Activated T-cell treated with anti-CD3 and anti-CD28 coated beads, Interleukin-2, amount 50 U/mL, for 72 hours (primary cell): Measurements from ENCODE around the gene CD163. TPM values are rescaled to one million over a fixed set of nuclear protein-coding genes. Genes with fewer than 3 reads are reported as not detected.

Experiments
- ATAC-seq, 2 donors: fragments of 150-1000 bp; cut with Tn5 transposase; replicated peaks in 1 of 2; 2 replicates each; pipeline ENCODE4 v1.10.0; 2021; ENCODE audit warnings: moderate library complexity in 2 of 2, mild to moderate bottlenecking in 1 of 2
- DNase-seq, 2 donors: peaks; one replicate each; pipeline ENCODE4 v3.0.0; 2021 to 2022; ENCODE audit warnings: mixed read lengths in 1 of 2
- H3K27ac Mint-ChIP-seq: one replicate; pipeline ENCODE4 v1.8.0; 2022; ENCODE audit warnings: mild to moderate bottlenecking, moderate library complexity, mixed read lengths
- H3K27me3 Mint-ChIP-seq: one replicate; pipeline ENCODE4 v1.8.0; 2022; ENCODE audit warnings: low read depth, mixed read lengths
- H3K36me3 Mint-ChIP-seq, 2 donors: one replicate each; pipeline ENCODE4 v1.8.0; 2022; ENCODE audit warnings: mixed read lengths in 2 of 2, mild to moderate bottlenecking in 1 of 2; ENCODE audit not compliant: insufficient read depth in 2 of 2
- H3K4me1 Mint-ChIP-seq: one replicate; pipeline ENCODE4 v1.8.0; 2022; ENCODE audit warnings: low read depth, mixed read lengths
- H3K4me3 Mint-ChIP-seq, 2 donors: one replicate each; pipeline ENCODE4 v1.8.0; 2022; ENCODE audit warnings: mild to moderate bottlenecking in 2 of 2, mixed read lengths in 2 of 2, moderate library complexity in 2 of 2
- H3K9me3 Mint-ChIP-seq, 2 donors: one replicate each; pipeline ENCODE4 v1.8.0; 2022; ENCODE audit warnings: mixed read lengths in 2 of 2
- total RNA-seq, 2 donors: library from RNA; stranded (reverse); gene quantifications; one replicate each; pipeline ENCODE4 v1.2.3, GENCODE V29; 2022

CD163 gene
- total RNA-seq, 2 donors from 2014 or later: not detected

- Mint-ChIP-seq H3K9me3 (no peaks in the 10 kb centered on the region), H3K27ac (no peak overlapping the region), H3K27me3 (peaks cover 19% of the 10 kb centered on the region), H3K4me1 (peaks cover 5% of the 10 kb centered on the region), H3K36me3 (no peaks in the 10 kb centered on the region), H3K4me3 (no peak overlapping the region)
- ATAC-seq (no peak), DNase-seq (no peak)
Measured at GRCh38 chr12:7493006-7493405, 10.6 kb downstream of the CD163 start.

- H3K4me3 Mint-ChIP-seq: no peak overlapping the region
Measured at GRCh38 chr12:7486512-7486911, 17.1 kb downstream of the CD163 start.

GRCh38 chr12:7485095-7485494 is 18.5 kb downstream of the CD163 start:
- no peak overlapping the region for H3K27ac Mint-ChIP-seq
- H3K9me3 Mint-ChIP-seq: no peaks in the 10 kb centered on the region

More at GRCh38 chr12:7486512-7486911, 17.1 kb downstream of the CD163 start:
- no peak for ATAC-seq
- DNase-seq: no peak
- Mint-ChIP-seq H3K27me3 (no peaks in the 10 kb centered on the region), H3K27ac (no peak overlapping the region), H3K9me3 (no peaks in the 10 kb centered on the region), H3K4me1 (no peaks in the 10 kb centered on the region), H3K36me3 (no peaks in the 10 kb centered on the region)

GRCh38 chr12:7483343-7483742 is 20.2 kb downstream of the CD163 start:
- Mint-ChIP-seq H3K36me3 (no peaks in the 10 kb centered on the region), H3K27me3 (no peaks in the 10 kb centered on the region), H3K9me3 (no peaks in the 10 kb centered on the region), H3K27ac (no peak overlapping the region), H3K4me1 (no peaks in the 10 kb centered on the region), H3K4me3 (no peak overlapping the region)
- no peak for DNase-seq
- no peak for ATAC-seq

More at GRCh38 chr12:7485095-7485494, 18.5 kb downstream of the CD163 start:
- no peak overlapping the region for H3K4me3 Mint-ChIP-seq
- no peak for ATAC-seq
- no peaks in the 10 kb centered on the region for H3K4me1 Mint-ChIP-seq
- no peaks in the 10 kb centered on the region for H3K36me3 Mint-ChIP-seq
- no peaks in the 10 kb centered on the region for H3K27me3 Mint-ChIP-seq
- DNase-seq: no peak

GRCh38 chr12:7479771-7480170 is 23.8 kb downstream of the CD163 start:
- H3K4me3 Mint-ChIP-seq: no peak overlapping the region
- H3K4me1 Mint-ChIP-seq: no peaks in the 10 kb centered on the region
- DNase-seq (no peak), ATAC-seq (no peak)
- no peaks in the 10 kb centered on the region for H3K36me3 Mint-ChIP-seq
- H3K27me3 Mint-ChIP-seq: peaks cover 2% of the 10 kb centered on the region
- H3K9me3 Mint-ChIP-seq: no peaks in the 10 kb centered on the region
- H3K27ac Mint-ChIP-seq: no peak overlapping the region

GRCh38 chr12:7472060-7472459 is 31.5 kb downstream of the CD163 start:
- Mint-ChIP-seq H3K36me3 (peaks cover 0 to 2% of the 10 kb centered on the region in 2 donors), H3K4me1 (no peaks in the 10 kb centered on the region), H3K27me3 (peaks cover 15% of the 10 kb centered on the region), H3K9me3 (peaks cover 2 to 3% of the 10 kb centered on the region in 2 donors), H3K27ac (no peak overlapping the region), H3K4me3 (no peak overlapping the region)
- no peak for DNase-seq
- ATAC-seq: no peak

- Mint-ChIP-seq H3K4me3 (no peak overlapping the region), H3K36me3 (no peaks in the 10 kb centered on the region), H3K27ac (no peak overlapping the region), H3K9me3 (no peaks in the 10 kb centered on the region), H3K27me3 (peaks cover 9% of the 10 kb centered on the region), H3K4me1 (no peaks in the 10 kb centered on the region)
- ATAC-seq: peak; percentile 62 to 79
- DNase-seq: peak; percentile 43 to 54
Measured at GRCh38 chr12:7460375-7461259, 43.0 kb downstream of the CD163 start.

- Mint-ChIP-seq H3K36me3 (no peaks in the 10 kb centered on the region), H3K4me1 (no peaks in the 10 kb centered on the region), H3K27me3 (peaks cover 6% of the 10 kb centered on the region), H3K27ac (no peak overlapping the region), H3K9me3 (no peaks in the 10 kb centered on the region), H3K4me3 (no peak overlapping the region)
- no peak for DNase-seq
- ATAC-seq: no peak
Measured at GRCh38 chr12:7459973-7460372, 43.6 kb downstream of the CD163 start.

GRCh38 chr12:7451756-7452155 is 51.8 kb downstream of the CD163 start:
- Mint-ChIP-seq H3K27ac (no peak overlapping the region), H3K4me1 (no peaks in the 10 kb centered on the region), H3K4me3 (no peak overlapping the region), H3K9me3 (no peaks in the 10 kb centered on the region), H3K36me3 (no peaks in the 10 kb centered on the region), H3K27me3 (peaks cover under 1% of the 10 kb centered on the region)
- DNase-seq: no peak
- ATAC-seq: no peak

- no peak overlapping the region for H3K4me3 Mint-ChIP-seq
- DNase-seq (no peak), ATAC-seq (no peak)
- no peaks in the 10 kb centered on the region for H3K9me3 Mint-ChIP-seq
- no peaks in the 10 kb centered on the region for H3K4me1 Mint-ChIP-seq
- peaks cover 6% of the 10 kb centered on the region for H3K27me3 Mint-ChIP-seq
- H3K27ac Mint-ChIP-seq: no peak overlapping the region
- no peaks in the 10 kb centered on the region for H3K36me3 Mint-ChIP-seq
Measured at GRCh38 chr12:7450667-7451066, 52.9 kb downstream of the CD163 start.

GRCh38 chr12:7448099-7448498 is 55.5 kb downstream of the CD163 start:
- ATAC-seq (no peak), DNase-seq (no peak)
- H3K4me1 Mint-ChIP-seq: no peaks in the 10 kb centered on the region
- no peak overlapping the region for H3K4me3 Mint-ChIP-seq
- H3K9me3 Mint-ChIP-seq: no peaks in the 10 kb centered on the region
- H3K36me3 Mint-ChIP-seq: no peaks in the 10 kb centered on the region
- H3K27me3 Mint-ChIP-seq: peaks cover 6% of the 10 kb centered on the region
- no peak overlapping the region for H3K27ac Mint-ChIP-seq

GRCh38 chr12:7444537-7444936 is 59.0 kb downstream of the CD163 start:
- H3K27me3 Mint-ChIP-seq: peaks cover 28% of the 10 kb centered on the region
- no peaks in the 10 kb centered on the region for H3K9me3 Mint-ChIP-seq
- no peaks in the 10 kb centered on the region for H3K36me3 Mint-ChIP-seq

GRCh38 chr12:7444076-7444475 is 59.5 kb downstream of the CD163 start, which contains the start of gene CD163L1:
CD163L1 (minus strand) TSS chr12:7444153; CDS start chr12:7444127, 26 bp downstream.
- peaks cover 32% of the 10 kb centered on the region for H3K27me3 Mint-ChIP-seq
- ATAC-seq: no peak
- no peak within 1 kb of the TSS for H3K4me3 Mint-ChIP-seq
- no peaks in the 10 kb centered on the region for H3K36me3 Mint-ChIP-seq
- peaks cover 4% of the 10 kb centered on the region for H3K4me1 Mint-ChIP-seq
- no peaks in the 10 kb centered on the region for H3K9me3 Mint-ChIP-seq
- DNase-seq: no peak
- H3K27ac Mint-ChIP-seq: no peak within 1 kb of the TSS

More at GRCh38 chr12:7444537-7444936, 59.0 kb downstream of the CD163 start:
- Mint-ChIP-seq H3K4me1 (peaks cover 4% of the 10 kb centered on the region), H3K4me3 (no peak overlapping the region), H3K27ac (no peak overlapping the region)
- no peak for DNase-seq
- ATAC-seq: no peak

GRCh38 chr12:7441216-7441615 is 62.4 kb downstream of the CD163 start:
- Mint-ChIP-seq H3K36me3 (no peaks in the 10 kb centered on the region), H3K4me3 (no peak overlapping the region), H3K4me1 (peaks cover 4% of the 10 kb centered on the region), H3K9me3 (no peaks in the 10 kb centered on the region), H3K27ac (no peak overlapping the region), H3K27me3 (peaks cover 33% of the 10 kb centered on the region)
- ATAC-seq (no peak), DNase-seq (no peak)
